Measurements from ENCODE around the gene CARD14.

GRCh38 chr17:80147035-80147822 lies 22.6 kb upstream of the CARD14 start, which contains the start of gene EIF4A3:
- TF ChIP-seq CTCF (conservative IDR thresholded peaks at IDR 0.05), result no peak
- TF ChIP-seq EZH2 (IDR thresholded peaks at IDR 0.05; ENCODE audit: low read depth), result no peak

All from PC-9 (cell line).